Measurements from ENCODE around the gene FAU. TPM values are rescaled to one million over a fixed set of nuclear protein-coding genes. Genes with fewer than 3 reads are reported as not detected.

Gene FAU
- total and polyA plus RNA-seq, 2 of the 13 experiments (the other 11 are each of a cell fraction or from before 2014, with no cell fraction given): 374 to 869 TPM

DNA sequence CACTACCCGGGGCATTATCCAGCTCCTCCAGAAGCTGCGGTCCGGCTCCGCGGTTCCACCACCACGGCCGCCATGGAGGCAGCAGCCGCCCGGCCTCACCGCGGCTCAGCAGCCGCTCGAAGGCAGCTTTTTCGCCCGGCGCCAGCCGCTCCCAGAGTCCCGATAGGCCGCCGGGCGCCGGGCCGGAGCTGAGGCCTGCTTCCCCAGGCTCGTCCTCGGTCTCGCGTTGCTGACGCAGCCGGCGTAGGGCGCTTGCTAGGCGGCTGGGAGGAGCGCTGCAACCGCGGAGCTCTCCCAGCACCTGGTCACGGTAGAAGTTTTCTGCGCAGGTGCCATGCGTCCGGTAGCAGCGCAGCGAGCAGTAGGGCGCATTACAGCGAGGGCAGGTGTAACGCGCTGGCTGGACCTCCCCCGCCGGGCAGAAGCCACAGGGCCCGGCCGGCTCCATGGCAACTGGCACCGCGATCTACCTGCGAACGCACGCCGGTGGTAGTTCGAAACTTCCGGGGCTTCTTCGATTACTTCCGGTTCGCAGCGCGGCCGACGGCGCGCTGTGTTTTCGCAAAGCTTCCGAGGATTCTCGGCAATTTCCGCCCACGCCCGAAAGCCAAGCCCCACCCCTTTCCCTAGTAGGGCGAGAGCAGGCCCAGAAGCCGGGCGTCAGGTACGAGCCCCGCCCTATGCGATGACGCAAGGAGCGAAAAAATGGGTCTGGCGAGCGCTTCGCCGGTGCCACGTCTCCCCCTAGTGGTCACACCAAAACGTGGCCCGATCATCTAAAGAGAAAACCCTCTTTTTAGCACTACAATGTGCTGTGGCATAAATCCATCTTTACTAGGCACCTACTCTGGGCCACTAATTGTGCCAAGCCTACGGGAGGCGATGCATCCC is 4.5 kb downstream of the FAU start, which contains the start of gene ZNHIT2 (continued):
- TF ChIP-seq, protein P1, sequence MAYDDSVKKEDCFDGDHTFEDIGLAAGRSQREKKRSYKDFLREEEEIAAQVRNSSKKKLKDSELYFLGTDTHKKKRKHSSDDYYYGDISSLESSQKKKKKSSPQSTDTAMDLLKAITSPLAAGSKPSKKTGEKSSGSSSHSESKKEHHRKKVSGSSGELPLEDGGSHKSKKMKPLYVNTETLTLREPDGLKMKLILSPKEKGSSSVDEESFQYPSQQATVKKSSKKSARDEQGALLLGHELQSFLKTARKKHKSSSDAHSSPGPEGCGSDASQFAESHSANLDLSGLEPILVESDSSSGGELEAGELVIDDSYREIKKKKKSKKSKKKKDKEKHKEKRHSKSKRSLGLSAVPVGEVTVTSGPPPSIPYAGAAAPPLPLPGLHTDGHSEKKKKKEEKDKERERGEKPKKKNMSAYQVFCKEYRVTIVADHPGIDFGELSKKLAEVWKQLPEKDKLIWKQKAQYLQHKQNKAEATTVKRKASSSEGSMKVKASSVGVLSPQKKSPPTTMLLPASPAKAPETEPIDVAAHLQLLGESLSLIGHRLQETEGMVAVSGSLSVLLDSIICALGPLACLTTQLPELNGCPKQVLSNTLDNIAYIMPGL (CRISPR knock-in tag; IDR thresholded peaks at IDR 0.05; ENCODE audit: borderline replicate concordance in 1 of 2, low read depth in 1 of 2): peak; percentile 54 to 92
- no peak for TF ChIP-seq KDM1A (CRISPR knock-in tag; IDR thresholded peaks at IDR 0.05)
- TF ChIP-seq KLF15 (CRISPR knock-in tag; IDR thresholded peaks at IDR 0.05; ENCODE audit: borderline replicate concordance): no peak; the same call in 1 of the 2 replicates
- TF ChIP-seq REL (CRISPR knock-in tag; conservative IDR thresholded peaks at IDR 0.05): 0 out of 2 replicates have a peak, but pooled peaks have one; percentile 33
- TF ChIP-seq EP300 (IDR thresholded peaks at IDR 0.05; ENCODE audit: low read depth in 2 of 2, low read length in 2 of 2): 0 out of 4 replicates have a peak, but pooled peaks of 1 of the 2 experiments have one; percentile 16
- TF ChIP-seq EP300 (CRISPR knock-in tag; IDR thresholded peaks at IDR 0.05; ENCODE audit: borderline replicate concordance): no peak
- peak; percentile 75; the same call in 1 of the 2 replicates for TF ChIP-seq DNMT1 (CRISPR knock-in tag; IDR thresholded peaks at IDR 0.05)
- TF ChIP-seq ZNF3 (CRISPR knock-in tag; IDR thresholded peaks at IDR 0.05): no peak
- TF ChIP-seq TOPORS (CRISPR knock-in tag; IDR thresholded peaks at IDR 0.05): peak; percentile 78
- TF ChIP-seq, protein P2, sequence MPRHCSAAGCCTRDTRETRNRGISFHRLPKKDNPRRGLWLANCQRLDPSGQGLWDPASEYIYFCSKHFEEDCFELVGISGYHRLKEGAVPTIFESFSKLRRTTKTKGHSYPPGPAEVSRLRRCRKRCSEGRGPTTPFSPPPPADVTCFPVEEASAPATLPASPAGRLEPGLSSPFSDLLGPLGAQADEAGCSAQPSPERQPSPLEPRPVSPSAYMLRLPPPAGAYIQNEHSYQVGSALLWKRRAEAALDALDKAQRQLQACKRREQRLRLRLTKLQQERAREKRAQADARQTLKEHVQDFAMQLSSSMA (CRISPR knock-in tag; IDR thresholded peaks at IDR 0.05): no peak
- TF ChIP-seq, protein P3, sequence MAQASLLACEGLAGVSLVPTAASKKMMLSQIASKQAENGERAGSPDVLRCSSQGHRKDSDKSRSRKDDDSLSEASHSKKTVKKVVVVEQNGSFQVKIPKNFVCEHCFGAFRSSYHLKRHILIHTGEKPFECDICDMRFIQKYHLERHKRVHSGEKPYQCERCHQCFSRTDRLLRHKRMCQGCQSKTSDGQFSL (CRISPR knock-in tag; IDR thresholded peaks at IDR 0.05): no peak
- peak; percentile 69; the same call in 1 of the 2 replicates for TF ChIP-seq ZNF776 (CRISPR knock-in tag; IDR thresholded peaks at IDR 0.05)
- no peak for TF ChIP-seq ZNF232 (CRISPR knock-in tag; IDR thresholded peaks at IDR 0.05; ENCODE audit: borderline replicate concordance)
- TF ChIP-seq, protein P4, sequence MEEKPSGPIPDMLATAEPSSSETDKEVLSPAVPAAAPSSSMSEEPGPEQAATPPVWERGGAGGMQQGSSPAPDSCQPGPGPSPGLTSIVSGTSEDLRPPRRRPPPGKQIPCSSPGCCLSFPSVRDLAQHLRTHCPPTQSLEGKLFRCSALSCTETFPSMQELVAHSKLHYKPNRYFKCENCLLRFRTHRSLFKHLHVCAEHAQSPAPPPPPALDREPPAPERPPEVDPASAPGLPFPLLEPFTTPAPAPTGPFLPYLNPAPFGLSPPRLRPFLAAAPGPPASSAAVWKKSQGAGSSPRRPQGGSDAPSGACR (CRISPR knock-in tag; IDR thresholded peaks at IDR 0.05): no peak; the same call in 1 of the 2 replicates
- no peak; the same call in 1 of the 2 replicates for TF ChIP-seq SALL2 (CRISPR knock-in tag; IDR thresholded peaks at IDR 0.05)
- no peak for TF ChIP-seq HDAC6 (IDR thresholded peaks at IDR 0.05; ENCODE audit: low read depth, low read length)
- no peak for TF ChIP-seq ZNF446 (CRISPR knock-in tag; IDR thresholded peaks at IDR 0.05)
- TF ChIP-seq, protein P5, sequence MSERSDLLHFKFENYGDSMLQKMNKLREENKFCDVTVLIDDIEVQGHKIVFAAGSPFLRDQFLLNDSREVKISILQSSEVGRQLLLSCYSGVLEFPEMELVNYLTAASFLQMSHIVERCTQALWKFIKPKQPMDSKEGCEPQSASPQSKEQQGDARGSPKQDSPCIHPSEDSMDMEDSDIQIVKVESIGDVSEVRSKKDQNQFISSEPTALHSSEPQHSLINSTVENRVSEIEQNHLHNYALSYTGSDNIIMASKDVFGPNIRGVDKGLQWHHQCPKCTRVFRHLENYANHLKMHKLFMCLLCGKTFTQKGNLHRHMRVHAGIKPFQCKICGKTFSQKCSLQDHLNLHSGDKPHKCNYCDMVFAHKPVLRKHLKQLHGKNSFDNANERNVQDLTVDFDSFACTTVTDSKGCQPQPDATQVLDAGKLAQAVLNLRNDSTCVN (CRISPR knock-in tag; IDR thresholded peaks at IDR 0.05; ENCODE audit: borderline replicate concordance): no peak; the same call in 1 of the 2 replicates
- TF ChIP-seq TAF1 (CRISPR knock-in tag; IDR thresholded peaks at IDR 0.05): peak; percentile 80; the same call in 1 of the 2 replicates
- TF ChIP-seq ZNF432 (CRISPR knock-in tag; IDR thresholded peaks at IDR 0.05; ENCODE audit: borderline replicate concordance): no peak
- TF ChIP-seq MEF2D (CRISPR knock-in tag; IDR thresholded peaks at IDR 0.05): peak; percentile 75
- TF ChIP-seq CBX5 (CRISPR knock-in tag; IDR thresholded peaks at IDR 0.05; ENCODE audit: borderline replicate concordance): no peak

Data from HepG2 (cell line).